Activated CD4-positive, CD25-positive, alpha-beta regulatory T cell treated with anti-CD3 and anti-CD28 coated beads, Interleukin-2, amount 50 U/mL, for 16 hours (primary cell): ENCODE measurements around the gene AK5.
"Not testable (repeated sequence)": the region's sequence is repeated elsewhere in the genome, so short reads cannot be mapped to it uniquely, and the experiment has no call there.

ENCODE experiments used
- DNase-seq: peaks from one replicate; pipeline ENCODE4 v3.0.0-alpha.2; 2020; ENCODE audit warnings: low read depth, low spot score

Gene AK5

GRCh38 chr1:77398152-77398551 lies 116.3 kb downstream of the AK5 start:
- DNase-seq = no peak

- DNase-seq = no peak
Measured at GRCh38 chr1:77399250-77400086, 117.6 kb downstream of the AK5 start.

GRCh38 chr1:77400781-77401180 lies 119.0 kb downstream of the AK5 start:
- DNase-seq = no peak

GRCh38 chr1:77401384-77401783 lies 119.6 kb downstream of the AK5 start:
- DNase-seq = no peak

- no peak for DNase-seq
Measured at GRCh38 chr1:77405186-77405585, 123.4 kb downstream of the AK5 start.

- no peak for DNase-seq
Measured at GRCh38 chr1:77406661-77407060, 124.8 kb downstream of the AK5 start.

GRCh38 chr1:77407738-77408375 lies 126.0 kb downstream of the AK5 start:
- no peak for DNase-seq

GRCh38 chr1:77408933-77409332 lies 127.1 kb downstream of the AK5 start:
- not testable (repeated sequence) for DNase-seq

GRCh38 chr1:77412069-77412819 lies 130.4 kb downstream of the AK5 start:
- no peak for DNase-seq

- no peak for DNase-seq
Measured at GRCh38 chr1:77412820-77413530, 131.2 kb downstream of the AK5 start.

- no peak for DNase-seq
Measured at GRCh38 chr1:77413541-77414335, 131.9 kb downstream of the AK5 start.

- no peak for DNase-seq
Measured at GRCh38 chr1:77415579-77415978, 133.8 kb downstream of the AK5 start.

- DNase-seq = no peak
Measured at GRCh38 chr1:77416692-77417450, 135.1 kb downstream of the AK5 start.

- DNase-seq = not testable (repeated sequence)
Measured at GRCh38 chr1:77418055-77418454, 136.2 kb downstream of the AK5 start.

- no peak for DNase-seq
Measured at GRCh38 chr1:77421504-77422233, 139.8 kb downstream of the AK5 start.

- DNase-seq = no peak
Measured at GRCh38 chr1:77424236-77424635, 142.4 kb downstream of the AK5 start.

- no peak for DNase-seq
Measured at GRCh38 chr1:77428068-77428467, 146.2 kb downstream of the AK5 start.

- no peak for DNase-seq
Measured at GRCh38 chr1:77430966-77431690, 149.3 kb downstream of the AK5 start.

- DNase-seq = no peak
Measured at GRCh38 chr1:77433934-77434333, 152.1 kb downstream of the AK5 start.
